Adrenal gland (tissue), 12 donors: ENCODE results near the gene SF3B2. TPM values are rescaled to one million over a fixed set of nuclear protein-coding genes. Genes with fewer than 3 reads are reported as not detected.
A peak's percentile ranks its signal among the peaks of the same experiment; 100 is the strongest.

Experiments
- DNase-seq, 7 donors: peaks; one replicate each; pipeline ENCODE4 v3.0.0-alpha.2; 2019 to 2020
- H3K27ac ChIP-seq, 5 donors: fragments of 200-600 bp; sonication (generic) in 4 of 5; 1 replicate in 3 of 5; 2 replicates in 2 of 5; pipeline versions ENCODE4 v1.5.1 to v1.8.0; 2016 to 2020; ENCODE audit warnings: mild to moderate bottlenecking in 1 of 5
- H3K27me3 ChIP-seq: fragments of 200-600 bp; 2 replicates; pipeline ENCODE4 v1.8.0; 2021
- H3K36me3 ChIP-seq, 2 donors: fragments of 200-600 bp; replicated peaks in 1 of 2; 1 replicate in 1 of 2; 2 replicates in 1 of 2; pipeline versions ENCODE4 v1.5.1 to v1.8.0; 2018 to 2022
- H3K4me1 ChIP-seq, 2 donors: fragments of 200-600 bp; replicated peaks in 1 of 2; 1 replicate in 1 of 2; 2 replicates in 1 of 2; pipeline versions ENCODE4 v1.5.1 to v1.8.0; 2018 to 2021
- H3K4me3 ChIP-seq, 4 donors: fragments of 200-600 bp; sonication (generic) in 3 of 4; one replicate each; pipeline ENCODE4 v1.5.1; 2016 to 2018
- H3K9me3 ChIP-seq, 3 donors: fragments of 200-600 bp; sonication (generic) in 1 of 3; replicated peaks in 1 of 3; 1 replicate in 2 of 3; 2 replicates in 1 of 3; pipeline versions ENCODE4 v1.5.1 to v1.8.0; 2016 to 2021
- CTCF ChIP-seq, 6 experiments: fragments of 450-650 bp in 4 of 6; fragments of 200-600 bp in 2 of 6; sonication (generic) in 1 of 6; IDR thresholded peaks; 1 replicate in 5 of 6; 2 replicates in 1 of 6; pipeline versions ENCODE4 v1.5.1 to v1.8.0; 2016 to 2021; ENCODE audit warnings: antibody characterized with exemption in 6 of 6, mild to moderate bottlenecking in 2 of 6, moderate library complexity in 1 of 6
- POLR2A ChIP-seq, 2 donors: fragments of 450-650 bp; IDR thresholded peaks; one replicate each; pipeline ENCODE4 v1.6.1; 2017; ENCODE audit warnings: antibody characterized with exemption in 2 of 2, mild to moderate bottlenecking in 2 of 2, moderate library complexity in 1 of 2
- WGBS, 4 donors: extraction: QIAGEN DNeasy Blood & Tissue Kit in 2 of 4; methylation state at CpG; one replicate each; pipeline versions ENCODE4 v1.1.5 to v1.1.7; 2013 to 2017; 5-methylcytosine and 5-hydroxymethylcytosine counted together
- intact Hi-C, 2 donors: fragments of 100-400 bp; cut with DNase I; formaldehyde crosslinking; loops; one replicate each; pipeline versions ENCODE4 v1.14.1 to v1.15.0; 2022 to 2023
- polyA plus RNA-seq, 3 donors: library from polyadenylated mRNA; stranded (reverse); fragments of 200-250 nt in 2 of 3; fragments of 350-450 nt in 1 of 3; fragmentation: Illumina TruSeq in 1 of 3; extraction: RNeasy Lipid Tissue Mini Kit (QIAGEN cat#74804) in 1 of 3; gene quantifications; one replicate each; pipeline ENCODE4 v1.2.3, GENCODE V29; 2013 to 2014
- total RNA-seq, 9 donors: library from RNA; depleted of rRNA in 4 of 9; stranded (reverse); fragments of >200 nt in 4 of 9; fragments of 120-200 nt in 1 of 9; fragmentation: NEBNext Ultra II Directional in 1 of 9; extraction: Animal tissue kit (Norgen Biotek cat#: 25700) in 1 of 9; gene quantifications; one replicate each; pipeline versions ENCODE4 v1.1.0 to v1.2.4, GENCODE V29; 2013 to 2023
- donor health status: healthy with polysubstance abuse.
- donor health status: Bipolar disorder and iron deficiency.
- donor health status: DM: yes; HTN: yes; CAD: no.
- donor health status: DM: no; HTN: no; CAD: no.
- donor health status: DM: no; HTN: no; CAD: no.
- donor health status: DM: yes; HTN: yes; CAD: no.

The SF3B2 gene
- total and polyA plus RNA-seq, 12 donors: 101 to 196 (median 141) TPM

DNA sequence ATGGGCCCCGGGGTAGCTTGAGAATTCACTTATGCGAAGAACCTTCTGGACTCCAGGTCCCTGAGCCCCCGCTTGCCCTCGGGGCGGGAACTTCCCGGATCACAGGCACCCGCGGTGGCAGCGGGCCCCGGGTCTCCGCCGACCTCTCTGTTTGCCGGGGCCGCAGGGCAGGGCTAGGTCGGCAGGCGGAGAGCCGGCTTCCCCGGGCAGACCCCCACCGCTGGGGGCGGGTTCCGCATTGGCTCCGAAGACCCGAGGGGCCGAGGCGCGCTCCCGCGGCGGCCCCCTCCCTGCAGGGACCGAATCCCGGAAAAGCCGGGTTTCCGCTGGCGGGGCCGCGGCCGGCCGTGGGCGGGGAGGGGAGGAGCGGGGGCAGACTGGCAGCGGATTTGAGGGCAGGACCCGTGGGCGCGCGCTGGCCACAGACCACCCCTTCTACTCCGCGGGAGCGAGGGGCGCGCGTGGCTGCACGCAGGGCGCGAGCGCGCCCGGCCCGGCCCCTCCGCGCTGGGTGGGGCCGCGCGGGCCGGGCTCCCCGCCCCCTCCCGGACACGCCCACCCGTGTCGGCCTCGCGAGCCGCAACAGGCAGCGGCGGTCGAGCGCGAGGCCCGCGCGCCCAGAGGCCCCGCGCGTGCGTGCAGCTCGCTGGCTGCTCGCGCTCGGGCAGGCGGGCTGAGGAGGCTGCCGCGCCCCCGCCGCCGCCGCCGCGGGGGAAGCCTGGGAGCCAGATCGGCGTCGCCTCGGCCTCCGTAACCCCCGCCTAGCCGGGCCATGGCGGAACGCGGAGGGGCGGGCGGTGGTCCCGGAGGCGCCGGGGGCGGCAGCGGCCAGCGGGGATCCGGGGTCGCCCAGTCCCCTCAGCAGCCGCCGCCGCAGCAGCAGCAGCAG is 17.8 kb downstream of the SF3B2 start, which contains the start of gene PACS1:
TSS of gene PACS1 (plus strand) at position 558 of the 889 bp plus-strand sequence. CDS start at position 773, 215 bp downstream.
- Histone ChIP-seq H3K36me3 (peaks cover 0 to 34% of the 10 kb centered on the region in 2 donors), H3K9me3 (no peaks in the 10 kb centered on the region), H3K27me3 (no peaks in the 10 kb centered on the region), H3K4me1 (peaks cover 18 to 39% of the 10 kb centered on the region in 2 donors), H3K4me3 (peak within 1 kb of the TSS; percentile 16 to 75 (median 62)), H3K27ac (peak within 1 kb of the TSS; percentile 48 to 98 (median 94))
- 0 to 1% (median 0%) methylated on average over 2 to 120 of the region's 120 CpGs for WGBS, 4 donors
- TF ChIP-seq CTCF (IDR thresholded peaks at IDR 0.05) (peak in 2 of 6 experiments; percentile 30 to 64), POLR2A (IDR thresholded peaks at IDR 0.05) (peak; percentile 65 to 70)
- intact Hi-C loops: loop anchor here (2.0 to 10.0 kb wide), 2 partner anchors 61 to 575 kb away; no protein-coding TSS in a partner anchor
- DNase-seq: peak; percentile 72 to 85 (median 79)

DNA sequence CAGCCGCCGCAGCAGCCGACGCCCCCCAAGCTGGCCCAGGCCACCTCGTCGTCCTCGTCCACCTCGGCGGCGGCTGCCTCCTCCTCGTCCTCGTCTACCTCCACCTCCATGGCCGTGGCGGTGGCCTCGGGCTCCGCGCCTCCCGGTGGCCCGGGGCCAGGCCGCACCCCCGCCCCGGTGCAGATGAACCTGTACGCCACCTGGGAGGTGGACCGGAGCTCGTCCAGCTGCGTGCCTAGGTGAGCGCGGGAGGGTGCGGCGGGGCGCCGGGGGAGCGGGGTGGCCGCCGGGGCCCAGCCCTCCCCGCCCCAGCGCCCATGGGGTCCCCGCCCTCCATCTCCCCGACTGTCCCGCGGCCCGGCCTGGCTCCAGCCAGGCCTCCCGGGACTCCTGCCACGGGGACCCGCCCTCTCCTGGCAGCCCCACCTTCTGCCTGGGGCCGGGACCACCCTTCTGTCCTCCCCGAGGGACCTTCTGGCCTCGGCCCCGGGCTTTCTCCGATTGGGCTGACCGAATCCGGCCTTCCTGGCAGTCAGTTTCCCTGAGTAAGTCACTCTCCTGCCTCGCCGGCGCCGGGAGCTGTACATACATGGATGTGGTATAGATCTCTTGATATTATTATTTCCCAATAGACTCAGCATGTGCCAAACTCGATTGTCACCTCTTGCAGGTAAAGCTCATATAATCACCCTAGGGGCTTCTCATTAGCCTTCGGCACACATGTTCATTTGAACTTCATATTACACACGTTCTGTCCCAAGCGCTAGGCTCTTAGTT is 18.6 kb downstream of the SF3B2 start:
- Histone ChIP-seq H3K4me1 (peaks cover 18 to 39% of the 10 kb centered on the region in 2 donors), H3K36me3 (peaks cover 0 to 27% of the 10 kb centered on the region in 2 donors)
- intact Hi-C loops: loop anchor here (2.0 to 10.0 kb wide), 2 partner anchors 60 to 574 kb away; no protein-coding TSS in a partner anchor

DNA sequence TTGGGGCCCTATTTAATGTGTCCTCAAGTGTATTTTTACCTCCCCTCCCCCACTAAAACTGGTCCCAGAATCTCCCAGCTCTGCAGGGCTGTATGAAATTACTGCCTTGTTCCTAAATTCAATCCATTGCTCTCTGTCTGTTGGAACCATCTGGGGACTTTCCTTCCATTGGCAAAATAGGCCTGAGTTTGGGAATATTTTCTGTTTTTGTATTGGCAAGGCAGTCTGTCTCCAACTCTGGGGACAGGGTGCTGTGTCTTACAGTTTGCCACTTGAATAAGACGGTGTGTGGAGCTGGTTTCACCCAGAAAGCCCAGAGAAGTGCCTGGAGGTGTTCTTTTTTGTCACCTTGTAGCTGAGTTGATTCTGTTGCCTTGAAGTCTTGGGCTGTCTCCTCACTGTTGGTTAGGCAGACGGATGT is 19.2 kb downstream of the SF3B2 start:
- peaks cover 18 to 39% of the 10 kb centered on the region in 2 donors for H3K4me1 ChIP-seq
- intact Hi-C loops: loop anchor here (2.0 to 10.0 kb wide), 2 partner anchors 59 to 573 kb away; no protein-coding TSS in a partner anchor
- no peak for DNase-seq
- 13 to 33% (median 20%) methylated on average over 2 of the region's 2 CpGs for WGBS, 4 donors
- H3K4me3 ChIP-seq: peak overlapping the region in 2 of 4 donors; percentile 68 to 75
- H3K36me3 ChIP-seq: peaks cover 0 to 21% of the 10 kb centered on the region in 2 donors
- H3K9me3 ChIP-seq: no peaks in the 10 kb centered on the region
- no peaks in the 10 kb centered on the region for H3K27me3 ChIP-seq
- H3K27ac ChIP-seq: peak overlapping the region in 4 of 5 donors; percentile 60 to 98 (median 86)
- TF ChIP-seq POLR2A (IDR thresholded peaks at IDR 0.05) (no peak), CTCF (IDR thresholded peaks at IDR 0.05) (no peak)

More for the DNA sequence above, 18.6 kb downstream of the SF3B2 start:
- Histone ChIP-seq H3K27me3 (no peaks in the 10 kb centered on the region), H3K9me3 (no peaks in the 10 kb centered on the region), H3K27ac (peak overlapping the region; percentile 48 to 98 (median 79)), H3K4me3 (peak overlapping the region; percentile 13 to 75 (median 62))
- no peak for TF ChIP-seq POLR2A (IDR thresholded peaks at IDR 0.05)
- no peak for TF ChIP-seq CTCF (IDR thresholded peaks at IDR 0.05)
- DNase-seq: peak; percentile 51 to 74 (median 65)
- WGBS, 4 donors: 2 to 5% (median 2%) methylated on average over 14 to 60 of the region's 60 CpGs
